Thymus (tissue), 11 donors: ENCODE data around the gene FDPS. TPM values are rescaled to one million over a fixed set of nuclear protein-coding genes. Genes with fewer than 3 reads are reported as not detected.
"Not testable (repeated sequence)": the region's sequence is repeated elsewhere in the genome, so short reads cannot be mapped to it uniquely, and the experiment has no call there.

Experiments used
- DNase-seq, 9 donors: peaks; one replicate each; pipeline ENCODE4 v3.0.0-alpha.2; 2013; ENCODE audit warnings: low spot score in 9 of 9, low read depth in 6 of 9, missing footprints in 1 of 9
- H3K27ac ChIP-seq, 2 donors: one replicate each; pipeline ENCODE4 v1.5.1; 2013; ENCODE audit warnings: control low read depth in 1 of 2, low read depth in 1 of 2, low read length in 1 of 2, mild to moderate bottlenecking in 1 of 2, moderate library complexity in 1 of 2
- H3K27me3 ChIP-seq, 2 donors: one replicate each; pipeline ENCODE4 v1.5.1; 2013; ENCODE audit warnings: low read length in 1 of 2; ENCODE audit not compliant: control insufficient read depth in 2 of 2, insufficient read depth in 1 of 2
- H3K36me3 ChIP-seq, 2 donors: one replicate each; pipeline ENCODE4 v1.5.1; 2013; ENCODE audit warnings: low read length in 1 of 2, mild to moderate bottlenecking in 1 of 2, moderate library complexity in 1 of 2; ENCODE audit not compliant: control insufficient read depth in 2 of 2, insufficient read depth in 2 of 2
- H3K4me1 ChIP-seq, 2 donors: one replicate each; pipeline ENCODE4 v1.5.1; 2013; ENCODE audit warnings: low read length in 2 of 2; ENCODE audit not compliant: control insufficient read depth in 2 of 2, insufficient read depth in 2 of 2
- H3K4me3 ChIP-seq, 2 donors: one replicate each; pipeline ENCODE4 v1.5.1; 2013; ENCODE audit warnings: low read length in 2 of 2, control low read depth in 1 of 2, mild to moderate bottlenecking in 1 of 2
- H3K9me3 ChIP-seq, 2 donors: one replicate each; pipeline ENCODE4 v1.5.1; 2013; ENCODE audit warnings: low read length in 1 of 2, mild to moderate bottlenecking in 1 of 2; ENCODE audit not compliant: control insufficient read depth in 2 of 2, insufficient read depth in 1 of 2
- WGBS: extraction: QIAGEN DNeasy Blood & Tissue Kit; methylation state at CpG from one replicate; pipeline ENCODE4 v1.1.7; 2013; 5-methylcytosine and 5-hydroxymethylcytosine counted together
- polyA plus RNA-seq: library from polyadenylated mRNA; stranded (reverse); fragments of 200-250 nt; gene quantifications from one replicate; pipeline ENCODE4 v1.2.3, GENCODE V29; 2013
- total RNA-seq: library from RNA; stranded (reverse); fragments of 120-200 nt; gene quantifications from one replicate; pipeline ENCODE4 v1.2.4, GENCODE V29; 2013
- donor health status: healthy.

Gene FDPS
- total and polyA plus RNA-seq, 2 donors: 119 to 175 TPM

DNA sequence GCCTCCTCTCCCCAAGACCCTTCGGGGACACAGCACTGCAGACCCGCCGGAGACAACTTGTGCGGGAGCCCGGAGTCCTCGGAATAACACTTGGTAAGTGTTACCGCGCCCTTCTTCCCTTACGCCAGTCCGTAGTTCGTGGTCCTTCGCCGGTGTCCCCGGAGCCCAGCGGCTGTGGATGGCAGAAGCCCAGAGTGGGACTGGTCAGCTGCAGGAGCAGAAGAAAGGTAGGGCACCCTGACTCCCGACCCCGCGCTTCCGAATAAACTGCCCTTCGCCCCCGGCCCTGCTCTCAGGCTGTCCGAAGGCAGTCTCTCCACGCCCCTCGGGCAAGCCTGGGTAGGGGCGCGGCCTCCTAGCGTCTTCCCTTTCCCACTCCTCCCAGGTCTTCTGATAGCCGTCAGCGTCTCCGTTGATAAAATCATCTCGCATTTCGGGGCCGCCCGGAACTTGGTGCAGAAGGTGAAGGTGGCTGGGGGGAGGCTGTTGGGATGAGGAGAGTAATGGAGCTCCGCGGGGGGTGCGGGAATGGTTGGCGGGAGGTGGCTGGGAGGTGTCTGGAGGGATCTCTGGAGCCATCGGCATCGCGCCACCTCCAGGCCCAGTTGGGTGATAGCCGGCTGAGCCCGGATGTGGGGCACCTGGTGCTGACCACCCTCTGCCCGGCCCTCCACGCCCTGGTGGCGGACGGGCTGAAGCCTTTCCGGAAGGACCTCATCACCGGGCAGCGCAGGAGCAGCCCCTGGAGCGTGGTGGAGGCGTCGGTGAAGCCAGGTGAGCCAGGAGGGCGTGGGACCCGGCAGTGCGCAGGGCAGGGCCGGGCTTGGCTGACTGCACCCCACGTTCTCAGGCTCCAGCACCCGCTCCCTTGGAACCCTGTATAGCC is 16.3 kb downstream of the FDPS start:
- Histone ChIP-seq H3K9me3 (no peaks in the 10 kb centered on the region), H3K27ac (no peak overlapping the region)

DNA sequence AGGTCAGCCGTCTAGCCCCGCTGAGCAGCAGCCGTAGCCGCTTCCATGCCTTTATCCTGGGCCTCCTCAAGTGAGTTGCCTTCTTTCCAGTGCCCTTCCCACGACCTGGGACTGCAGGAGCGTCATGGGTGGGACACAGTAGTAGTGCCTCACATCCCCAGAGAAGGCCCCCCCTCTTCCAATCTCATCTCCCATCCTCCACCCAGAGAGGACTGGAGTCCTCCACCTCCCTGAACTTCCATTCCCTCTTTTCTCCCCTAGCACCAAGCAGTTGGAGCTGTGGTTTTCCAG is 16.9 kb downstream of the FDPS start:
- Histone ChIP-seq H3K4me3 (peak overlapping the region in 1 of 2 donors; percentile 87), H3K27ac (no peak overlapping the region), H3K9me3 (no peaks in the 10 kb centered on the region), H3K27me3 (peaks cover 0 to 30% of the 10 kb centered on the region in 2 donors), H3K36me3 (peaks cover 11 to 13% of the 10 kb centered on the region in 2 donors), H3K4me1 (peaks cover 8 to 47% of the 10 kb centered on the region in 2 donors)
- DNase-seq: no peak
- 92% methylated on average over 6 of the region's 6 CpGs for WGBS

More for the DNA sequence above, 16.3 kb downstream of the FDPS start:
- Histone ChIP-seq H3K4me1 (peaks cover 8 to 53% of the 10 kb centered on the region in 2 donors), H3K27me3 (peaks cover 0 to 30% of the 10 kb centered on the region in 2 donors), H3K36me3 (peaks cover 7% of the 10 kb centered on the region in 2 donors), H3K4me3 (peak overlapping the region; percentile 71 to 87)
- no peak for DNase-seq
- 22% methylated on average over 59 of the region's 59 CpGs for WGBS

- H3K27ac ChIP-seq: peak overlapping the region in 1 of 2 donors; percentile 26
- peaks cover 0 to 28% of the 10 kb centered on the region in 2 donors for H3K27me3 ChIP-seq
- no peak for DNase-seq
- peaks cover 17 to 19% of the 10 kb centered on the region in 2 donors for H3K36me3 ChIP-seq
- H3K4me3 ChIP-seq: no peak overlapping the region
- 95% methylated on average over 6 of the region's 6 CpGs for WGBS
- no peaks in the 10 kb centered on the region for H3K9me3 ChIP-seq
- peaks cover 6 to 42% of the 10 kb centered on the region in 2 donors for H3K4me1 ChIP-seq
Observed at GRCh38 chr1:155326020-155326526, 17.4 kb downstream of the FDPS start.

DNA sequence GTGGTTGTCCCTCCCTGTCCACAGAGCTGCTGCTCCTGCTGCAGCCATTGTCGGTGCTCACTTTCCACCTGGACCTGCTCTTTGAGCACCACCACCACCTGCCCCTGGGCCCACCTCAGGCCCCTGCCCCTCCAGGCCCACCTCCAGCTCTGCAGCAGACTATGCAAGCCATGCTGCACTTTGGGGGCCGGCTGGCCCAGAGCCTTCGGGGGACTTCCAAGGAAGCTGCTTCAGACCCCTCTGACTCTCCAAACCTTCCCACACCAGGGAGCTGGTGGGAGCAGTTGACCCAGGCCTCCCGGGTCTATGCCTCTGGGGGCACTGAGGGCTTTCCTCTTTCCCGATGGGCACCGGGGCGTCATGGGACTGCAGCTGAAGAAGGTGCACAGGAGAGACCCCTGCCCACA is 18.0 kb downstream of the FDPS start:
- peaks cover 6 to 36% of the 10 kb centered on the region in 2 donors for H3K4me1 ChIP-seq
- H3K27ac ChIP-seq: no peak overlapping the region
- H3K9me3 ChIP-seq: no peaks in the 10 kb centered on the region
- H3K4me3 ChIP-seq: no peak overlapping the region
- DNase-seq: no peak
- H3K36me3 ChIP-seq: peaks cover 22 to 24% of the 10 kb centered on the region in 2 donors
- H3K27me3 ChIP-seq: peaks cover 0 to 22% of the 10 kb centered on the region in 2 donors
- WGBS: 97% methylated on average over 7 of the region's 7 CpGs

GRCh38 chr1:155327981-155328380 is 19.3 kb downstream of the FDPS start:
- no peak for DNase-seq
- Histone ChIP-seq H3K27me3 (peaks cover 0 to 10% of the 10 kb centered on the region in 2 donors), H3K4me3 (no peak overlapping the region), H3K4me1 (peaks cover 0 to 24% of the 10 kb centered on the region in 2 donors), H3K27ac (no peak overlapping the region), H3K9me3 (no peaks in the 10 kb centered on the region), H3K36me3 (peaks cover 24 to 25% of the 10 kb centered on the region in 2 donors)
- 98% methylated on average over 4 of the region's 4 CpGs for WGBS

DNA sequence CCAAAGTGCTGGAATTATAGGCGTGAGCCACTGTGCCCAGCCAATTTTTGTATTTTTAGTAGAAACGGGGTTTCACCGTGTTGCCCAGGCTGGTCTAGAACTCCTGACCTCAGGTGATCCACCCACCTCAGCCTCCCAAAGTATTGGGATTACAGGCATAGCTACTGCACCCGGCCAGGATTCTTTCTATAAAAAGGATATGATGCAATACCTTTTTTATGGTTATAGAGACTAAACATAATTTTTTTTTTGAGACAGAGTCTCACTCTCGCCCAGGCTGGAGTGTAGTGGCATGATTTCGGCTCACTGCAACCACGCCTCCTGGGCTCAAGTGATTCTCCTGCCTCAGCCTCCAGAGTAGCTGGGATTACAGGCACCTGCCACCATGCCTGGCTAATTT is 20.2 kb downstream of the FDPS start:
- 98% methylated on average over 7 of the region's 7 CpGs for WGBS
- Histone ChIP-seq H3K36me3 (peaks cover 25 to 27% of the 10 kb centered on the region in 2 donors), H3K4me1 (peaks cover 0 to 21% of the 10 kb centered on the region in 2 donors)
- not testable (repeated sequence) for H3K27me3 ChIP-seq, DNase-seq, H3K4me3 ChIP-seq, H3K9me3 ChIP-seq, H3K27ac ChIP-seq

- Histone ChIP-seq H3K36me3 (peaks cover 33 to 36% of the 10 kb centered on the region in 2 donors), H3K27me3 (no peaks in the 10 kb centered on the region), H3K9me3 (no peaks in the 10 kb centered on the region), H3K27ac (no peak overlapping the region), H3K4me1 (peaks cover 0 to 10% of the 10 kb centered on the region in 2 donors), H3K4me3 (no peak overlapping the region)
- WGBS: 96% methylated on average over 11 of the region's 11 CpGs
- no peak for DNase-seq
Observed at GRCh38 chr1:155329980-155330598, 21.4 kb downstream of the FDPS start.

GRCh38 chr1:155334962-155335361 is 26.3 kb downstream of the FDPS start:
- H3K4me3 ChIP-seq: no peak overlapping the region
- DNase-seq: no peak
- WGBS: 97% methylated on average over 1 of the region's 1 CpG
- no peaks in the 10 kb centered on the region for H3K4me1 ChIP-seq
- H3K27me3 ChIP-seq: no peaks in the 10 kb centered on the region
- no peak overlapping the region for H3K27ac ChIP-seq
- H3K36me3 ChIP-seq: peaks cover 51 to 67% of the 10 kb centered on the region in 2 donors
- H3K9me3 ChIP-seq: no peaks in the 10 kb centered on the region

DNA sequence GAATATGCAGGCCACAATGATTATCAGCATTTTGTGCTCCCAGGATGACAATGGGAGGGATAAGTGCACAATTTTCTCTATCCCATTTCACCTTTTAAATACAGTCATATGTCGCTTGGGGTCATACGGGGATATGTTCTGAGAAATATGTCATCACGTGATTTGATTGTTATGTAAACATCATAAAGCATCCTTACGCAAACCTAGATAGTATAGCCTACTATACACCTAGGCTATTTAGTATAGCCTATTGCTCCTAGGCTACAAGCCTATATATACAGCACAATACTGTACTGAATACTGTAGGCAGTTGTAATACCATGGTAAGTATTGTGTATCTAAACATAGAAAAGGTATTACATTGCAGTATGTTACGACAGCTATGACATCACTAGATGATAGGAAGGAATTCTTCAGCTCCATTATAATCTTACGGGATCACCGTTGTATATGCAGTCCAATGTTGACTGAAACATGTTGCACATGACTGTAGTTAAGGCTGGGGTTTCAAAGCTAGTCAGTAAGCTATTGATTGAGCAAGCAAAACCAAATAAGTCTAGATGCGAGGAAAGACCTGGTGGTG is 30.9 kb downstream of the FDPS start:
- Histone ChIP-seq H3K4me3 (no peak overlapping the region), H3K27me3 (no peaks in the 10 kb centered on the region), H3K27ac (no peak overlapping the region), H3K36me3 (peaks cover 49 to 87% of the 10 kb centered on the region in 2 donors), H3K4me1 (no peaks in the 10 kb centered on the region), H3K9me3 (no peaks in the 10 kb centered on the region)
- DNase-seq: no peak
- 98% methylated on average over 8 of the region's 8 CpGs for WGBS
